Endothelial cell of umbilical vein (primary cell): Measurements from ENCODE around the gene KDM3A. TPM values are rescaled to one million over a fixed set of nuclear protein-coding genes. Genes with fewer than 3 reads are reported as not detected.

Experiments used
- BruUV-seq: library from RNA; stranded (reverse); fragments of 400-500 nt; replicated peaks from 2 replicates; lab custom pipeline; 2021; lab: Mats Ljungman, UMichigan
- CTCF ChIA-PET: fragments of 300-600, 350-600 bp; sonication (Branson Sonifier 250); formaldehyde crosslinking; loops from one replicate; lab custom pipeline; 2021; ENCODE audit warnings: antibody characterized with exemption, inconsistent platforms; lab: Charles Lee
- POLR2A ChIA-PET: fragments of 300-600, 350-600 bp; sonication (Branson Sonifier 250); formaldehyde crosslinking; loops from one replicate; lab custom pipeline; 2021; ENCODE audit warnings: antibody characterized with exemption, inconsistent platforms; lab: Charles Lee
- DNase-seq: peaks from one replicate; pipeline ENCODE4 v3.0.0-alpha.2; 2011; ENCODE audit warnings: low read depth, low spot score
- FAIRE-seq: peaks from 2 replicates; lab custom pipeline; 2011; peaks lifted over from hg19 to GRCh38; lab: Jason Lieb, UNC
- H2AFZ ChIP-seq: 2 replicates; pipeline ENCODE4 v1.6.0; 2012; ENCODE audit warnings: low read depth, low read length, control low read depth, inconsistent platforms
- H3K27ac ChIP-seq: 2 replicates; pipeline ENCODE4 v1.5.1; 2011; ENCODE audit warnings: low read depth, mild to moderate bottlenecking, control low read depth, low read length, moderate library complexity; ENCODE audit not compliant: insufficient read depth
- H3K27me3 ChIP-seq, 2 experiments: 2 replicates each; pipeline versions ENCODE4 v1.6.0 to v1.6.1; 2011; ENCODE audit warnings: low read length in 2 of 2, mixed read lengths in 1 of 2; ENCODE audit not compliant: control insufficient read depth in 2 of 2, insufficient read depth in 2 of 2
- H3K36me3 ChIP-seq, 2 experiments: 2 replicates in 1 of 2; 3 replicates in 1 of 2; pipeline ENCODE4 v1.5.1; 2011; ENCODE audit warnings: low read length in 2 of 2, mild to moderate bottlenecking in 1 of 2, moderate library complexity in 1 of 2; ENCODE audit not compliant: control insufficient read depth in 2 of 2, insufficient read depth in 2 of 2; ENCODE audit errors: extremely low read depth in 1 of 2
- H3K4me1 ChIP-seq: 3 replicates; pipeline ENCODE4 v1.5.1; 2011; ENCODE audit warnings: mild to moderate bottlenecking, low read length; ENCODE audit not compliant: control insufficient read depth, insufficient read depth; ENCODE audit errors: extremely low read depth
- H3K4me2 ChIP-seq: 2 replicates; pipeline ENCODE4 v1.6.1; 2011; ENCODE audit warnings: low read length, control low read depth, mixed read lengths; ENCODE audit not compliant: insufficient read depth
- H3K4me3 ChIP-seq, 3 experiments: fragments of 200-600 bp in 1 of 3; sonication (generic), shearing (Covaris generic) in 1 of 3; replicated peaks in 1 of 3; 2 replicates each; pipeline ENCODE4 v1.5.1; 2011 to 2016; ENCODE audit warnings: control low read depth in 3 of 3, low read length in 3 of 3, mild to moderate bottlenecking in 2 of 3, inconsistent platforms in 1 of 3, low read depth in 1 of 3, moderate library complexity in 1 of 3; ENCODE audit not compliant: insufficient read depth in 1 of 3
- H3K79me2 ChIP-seq: 2 replicates; pipeline ENCODE4 v1.6.0; 2012; ENCODE audit warnings: low read length, inconsistent platforms; ENCODE audit not compliant: control insufficient read depth, insufficient read depth
- H3K9ac ChIP-seq: replicated peaks from 2 replicates; pipeline ENCODE3; 2011; ENCODE audit warnings: low read length, control low read depth; ENCODE audit not compliant: insufficient read depth; ENCODE audit errors: extremely low read depth
- H3K9me1 ChIP-seq: replicated peaks from 3 replicates; pipeline ENCODE4 v1.6.0; 2011; ENCODE audit warnings: mild to moderate bottlenecking, low read length; ENCODE audit not compliant: control insufficient read depth, insufficient read depth; ENCODE audit errors: extremely low read depth
- H3K9me3 ChIP-seq: replicated peaks from 2 replicates; pipeline ENCODE4 v1.5.1; 2012; ENCODE audit warnings: low read length, inconsistent platforms; ENCODE audit not compliant: control insufficient read depth, insufficient read depth
- H4K20me1 ChIP-seq: replicated peaks from 2 replicates; pipeline ENCODE3; 2011; ENCODE audit warnings: mild to moderate bottlenecking, low read length; ENCODE audit not compliant: control insufficient read depth, insufficient read depth; ENCODE audit errors: extremely low read depth
- EZH2 ChIP-seq: IDR thresholded peaks from 2 replicates; pipeline ENCODE4 v1.6.1; 2012; ENCODE audit warnings: borderline replicate concordance, low read depth, mild to moderate bottlenecking, moderate library complexity, low read length, inconsistent platforms; ENCODE audit not compliant: severe bottlenecking
- FOS ChIP-seq: IDR thresholded peaks from 2 replicates; pipeline ENCODE4 v1.6.1; 2011; ENCODE audit warnings: mild to moderate bottlenecking, low read length, moderate library complexity, borderline replicate concordance; ENCODE audit not compliant: insufficient read depth
- GATA2 ChIP-seq: IDR thresholded peaks from 2 replicates; pipeline ENCODE4 v1.7.0; 2011; ENCODE audit warnings: low read depth, mild to moderate bottlenecking, moderate library complexity, mixed read lengths, low read length; ENCODE audit not compliant: insufficient read length, insufficient read depth
- JUN ChIP-seq: IDR thresholded peaks from 2 replicates; pipeline ENCODE4 v1.6.1; 2011; ENCODE audit warnings: borderline replicate concordance, low read depth; ENCODE audit not compliant: insufficient read length, insufficient read depth
- MYC ChIP-seq: IDR thresholded peaks from one replicate; pipeline ENCODE4 v1.6.1; 2011; ENCODE audit warnings: mild to moderate bottlenecking, low read depth, low read length
- POLR2A ChIP-seq: IDR thresholded peaks from 2 replicates; pipeline ENCODE4 v1.6.1; 2012; ENCODE audit warnings: low read depth, mild to moderate bottlenecking, control low read depth, low read length
- POLR2AphosphoS5 ChIP-seq: IDR thresholded peaks from 2 replicates; pipeline ENCODE4 v1.6.1; 2012; ENCODE audit warnings: low read depth, mild to moderate bottlenecking, control low read depth, low read length, moderate library complexity; ENCODE audit not compliant: insufficient read depth
- dilution Hi-C: fragments of 300-500 bp; cut with MboI; formaldehyde crosslinking; loops from one replicate; pipeline ENCODE4 v1.15.0; 2019; ENCODE audit warnings: low sequenced_read_pairs; ENCODE audit not compliant: extremely low pct_ligation_motif_present
- intact Hi-C: fragments of 100-400 bp; cut with micrococcal nuclease; formaldehyde crosslinking; loops from one replicate; pipeline ENCODE4 v1.10.0; 2022
- polyA plus RNA-seq, 4 experiments: library from polyadenylated mRNA; depleted of rRNA in 3 of 4; stranded (reverse) in 3 of 4; unstranded in 1 of 4; fragments of >200 nt; gene quantifications; 2 replicates each; pipeline versions ENCODE4 v1.2.1 to v1.2.3, GENCODE V29; 2011 to 2012; ENCODE audit warnings: missing spikeins in 1 of 4
- total RNA-seq: library from RNA; stranded (reverse); gene quantifications from 2 replicates; pipeline ENCODE4 v1.2.3, GENCODE V29; 2021
- TF ChIP-seq, protein P1 (sequence below): IDR thresholded peaks from 2 replicates; pipeline ENCODE4 v1.6.1; 2011; ENCODE audit not compliant: insufficient read depth, insufficient read length
- TF ChIP-seq, protein P2 (sequence below), 2 donors: IDR thresholded peaks; 1 replicate in 1 of 2; 2 replicates in 1 of 2; pipeline ENCODE4 v1.5.1; 2011; ENCODE audit warnings: low read length in 2 of 2, mild to moderate bottlenecking in 2 of 2, moderate library complexity in 2 of 2, control low read depth in 1 of 2, inconsistent platforms in 1 of 2, low read depth in 1 of 2; ENCODE audit not compliant: insufficient read depth in 1 of 2; ENCODE audit errors: extremely low read depth in 1 of 2

Gene KDM3A
- total and polyA plus RNA-seq, 2 donors (not counting 3 experiments of a cell fraction or from before 2014, with no cell fraction given): 13.5 to 29.5 TPM

DNA sequence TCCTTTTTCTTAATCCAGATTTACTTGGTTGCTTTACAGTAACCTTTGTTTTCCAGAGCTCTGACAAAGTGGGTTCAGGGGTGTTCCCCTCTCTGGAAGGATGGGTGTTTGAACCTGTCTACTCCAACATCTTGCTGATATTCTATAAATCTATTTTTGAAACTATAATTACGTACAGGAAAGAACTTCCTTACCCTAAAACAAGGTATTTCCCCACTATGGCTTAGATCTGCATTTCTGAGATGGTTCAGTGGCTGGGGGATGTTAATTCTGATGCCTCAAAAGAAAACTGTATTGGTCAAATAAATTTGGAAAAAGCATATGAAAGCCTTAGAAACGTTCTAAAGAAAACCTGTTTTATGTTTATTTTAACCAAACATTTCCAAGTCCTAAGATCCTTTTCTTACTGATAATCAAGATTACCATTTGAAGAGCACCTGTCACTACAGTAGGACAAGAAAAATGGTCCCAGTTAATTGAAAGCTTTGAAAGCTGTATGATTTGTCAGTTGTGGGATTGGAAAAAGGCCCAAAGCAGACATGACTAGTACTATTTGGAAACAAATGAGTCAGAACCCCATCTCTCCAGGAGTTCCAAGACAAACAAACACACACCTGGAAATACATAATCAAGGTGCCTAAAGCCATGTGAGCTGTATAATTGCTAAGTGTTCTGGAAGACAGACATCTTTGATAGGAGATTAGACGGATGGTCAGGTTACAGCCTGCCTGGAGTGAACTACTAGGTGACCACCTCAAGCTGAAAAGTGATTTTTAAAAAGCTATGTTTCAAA is 57.5 kb downstream of the KDM3A start:
- dilution Hi-C loops: no loop called here
- intact Hi-C loops: no loop called here
- no peaks in the 10 kb centered on the region for H3K4me1 ChIP-seq
- peaks cover 0 to 13% of the 10 kb centered on the region in 2 experiments for H3K36me3 ChIP-seq
- H2AFZ ChIP-seq: no peak overlapping the region
- no TSS peak for BruUV-seq
- H3K4me2 ChIP-seq: no peak overlapping the region
- no peak for DNase-seq
- ChIA-PET POLR2A (no interaction called here), CTCF (no interaction called here)
- no peak overlapping the region for H3K27ac ChIP-seq
- H3K27me3 ChIP-seq: no peaks in the 10 kb centered on the region
- H3K9me3 ChIP-seq: peaks cover 2% of the 10 kb centered on the region
- no peak for FAIRE-seq
- H3K9ac ChIP-seq: no peak overlapping the region
- H3K4me3 ChIP-seq: no peak overlapping the region
- no peaks in the 10 kb centered on the region for H4K20me1 ChIP-seq
- no peaks in the 10 kb centered on the region for H3K9me1 ChIP-seq
- TF ChIP-seq POLR2A (no peak), EZH2 (no peak), GATA2 (no peak), JUN (no peak), POLR2AphosphoS5 (no peak), MYC (no peak), FOS (no peak)
- TF ChIP-seq, protein P1, sequence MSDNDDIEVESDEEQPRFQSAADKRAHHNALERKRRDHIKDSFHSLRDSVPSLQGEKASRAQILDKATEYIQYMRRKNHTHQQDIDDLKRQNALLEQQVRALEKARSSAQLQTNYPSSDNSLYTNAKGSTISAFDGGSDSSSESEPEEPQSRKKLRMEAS: no peak
- TF ChIP-seq, protein P2, sequence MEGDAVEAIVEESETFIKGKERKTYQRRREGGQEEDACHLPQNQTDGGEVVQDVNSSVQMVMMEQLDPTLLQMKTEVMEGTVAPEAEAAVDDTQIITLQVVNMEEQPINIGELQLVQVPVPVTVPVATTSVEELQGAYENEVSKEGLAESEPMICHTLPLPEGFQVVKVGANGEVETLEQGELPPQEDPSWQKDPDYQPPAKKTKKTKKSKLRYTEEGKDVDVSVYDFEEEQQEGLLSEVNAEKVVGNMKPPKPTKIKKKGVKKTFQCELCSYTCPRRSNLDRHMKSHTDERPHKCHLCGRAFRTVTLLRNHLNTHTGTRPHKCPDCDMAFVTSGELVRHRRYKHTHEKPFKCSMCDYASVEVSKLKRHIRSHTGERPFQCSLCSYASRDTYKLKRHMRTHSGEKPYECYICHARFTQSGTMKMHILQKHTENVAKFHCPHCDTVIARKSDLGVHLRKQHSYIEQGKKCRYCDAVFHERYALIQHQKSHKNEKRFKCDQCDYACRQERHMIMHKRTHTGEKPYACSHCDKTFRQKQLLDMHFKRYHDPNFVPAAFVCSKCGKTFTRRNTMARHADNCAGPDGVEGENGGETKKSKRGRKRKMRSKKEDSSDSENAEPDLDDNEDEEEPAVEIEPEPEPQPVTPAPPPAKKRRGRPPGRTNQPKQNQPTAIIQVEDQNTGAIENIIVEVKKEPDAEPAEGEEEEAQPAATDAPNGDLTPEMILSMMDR (IDR thresholded peaks at IDR 0.05; ENCODE audit: extremely low read depth in 1 of 2, insufficient read depth in 1 of 2, low read depth in 1 of 2, low read length in 2 of 2): no peak
- no peaks in the 10 kb centered on the region for H3K79me2 ChIP-seq
